NCI-H446 (cell line): Measurements from ENCODE around the gene TAF6.

Experiments used
- DNase-seq, 2 experiments: peaks; one replicate each; lab custom pipeline; 2025; lab: John Stamatoyannopoulos, UW

TAF6 gene

DNA sequence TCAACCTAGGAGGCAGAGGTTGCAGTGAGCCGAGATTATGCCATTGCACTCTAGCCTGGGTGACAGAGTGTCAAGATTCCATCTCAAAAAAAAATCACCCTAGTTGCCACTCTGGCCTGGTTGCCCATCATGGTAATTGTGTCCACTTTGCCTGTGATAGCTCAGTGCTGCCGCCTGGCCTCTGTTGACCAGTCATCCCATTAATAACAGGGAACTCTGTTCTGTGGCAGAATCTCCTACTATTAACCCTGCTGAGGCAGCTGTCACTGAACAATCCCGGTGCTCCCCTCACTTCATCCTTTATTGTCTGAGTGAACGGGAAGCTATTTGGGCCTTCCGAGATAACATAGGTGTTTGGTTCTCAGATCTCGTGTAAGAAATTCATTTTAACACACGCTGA is 52.2 kb downstream of the TAF6 start:
- DNase-seq, result no peak

DNA sequence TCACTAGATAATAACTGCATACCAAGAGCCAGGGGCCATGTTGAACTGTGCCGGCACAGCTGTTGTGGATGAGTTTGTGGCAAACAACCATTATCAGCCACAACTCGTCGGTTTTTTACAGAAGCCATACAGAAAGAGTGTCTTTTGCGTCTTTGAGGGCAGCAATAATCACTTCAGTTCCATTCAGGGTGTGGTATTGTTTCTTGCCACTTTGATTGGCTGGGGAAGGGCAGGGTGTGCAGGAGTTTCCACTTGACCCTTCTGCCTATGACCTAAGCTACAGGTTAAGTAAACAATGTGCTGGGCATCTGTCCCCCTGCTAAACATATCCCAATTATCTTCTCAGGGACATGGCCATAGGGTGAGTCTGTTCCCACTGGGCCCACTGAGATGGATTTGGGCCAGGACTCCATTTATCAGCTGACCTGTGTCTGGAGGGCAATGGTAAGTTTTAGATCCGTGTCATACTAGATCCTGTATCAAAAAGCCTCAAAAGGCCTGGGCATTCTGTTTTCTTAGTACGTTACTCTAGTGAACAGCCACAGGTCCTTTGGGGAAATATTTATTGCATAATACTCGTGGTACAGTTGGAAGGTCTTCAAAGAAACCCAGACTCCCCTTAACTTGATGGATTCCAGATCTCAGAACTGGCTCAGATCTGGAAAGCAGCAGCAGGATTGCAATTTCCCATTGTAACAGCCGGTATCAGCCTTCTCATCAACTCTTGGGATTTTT is 53.5 kb downstream of the TAF6 start:
- DNase-seq, result no peak

DNA sequence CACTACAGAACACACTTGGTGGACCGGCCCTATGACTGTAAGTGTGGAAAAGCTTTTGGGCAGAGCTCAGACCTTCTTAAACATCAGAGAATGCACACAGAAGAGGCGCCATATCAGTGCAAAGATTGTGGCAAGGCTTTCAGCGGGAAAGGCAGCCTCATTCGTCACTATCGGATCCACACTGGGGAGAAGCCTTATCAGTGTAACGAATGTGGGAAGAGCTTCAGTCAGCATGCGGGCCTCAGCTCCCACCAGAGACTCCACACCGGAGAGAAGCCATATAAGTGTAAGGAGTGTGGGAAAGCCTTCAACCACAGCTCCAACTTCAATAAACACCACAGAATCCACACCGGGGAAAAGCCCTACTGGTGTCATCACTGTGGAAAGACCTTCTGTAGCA is 55.0 kb downstream of the TAF6 start:
- DNase-seq, result no peak

DNA sequence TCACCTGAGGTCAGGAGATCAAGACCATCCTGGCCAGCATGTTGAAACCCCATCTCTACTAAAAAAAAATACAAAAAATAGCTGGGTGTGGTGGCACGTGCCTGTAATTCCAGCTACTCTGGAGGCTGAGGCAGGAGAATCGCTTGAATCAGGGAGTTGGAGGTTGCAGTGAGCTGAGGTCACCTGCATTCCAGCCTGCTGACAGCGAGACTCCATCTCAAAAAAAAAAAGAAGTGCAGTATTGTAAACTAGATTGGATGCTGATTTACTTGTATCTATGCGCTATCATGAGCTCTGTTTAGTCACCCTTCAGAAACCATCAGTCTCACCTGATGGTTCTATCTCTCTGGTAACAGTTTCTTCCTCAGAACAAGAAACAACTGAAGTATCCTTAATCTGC is 55.8 kb downstream of the TAF6 start:
- no peak for DNase-seq

DNA sequence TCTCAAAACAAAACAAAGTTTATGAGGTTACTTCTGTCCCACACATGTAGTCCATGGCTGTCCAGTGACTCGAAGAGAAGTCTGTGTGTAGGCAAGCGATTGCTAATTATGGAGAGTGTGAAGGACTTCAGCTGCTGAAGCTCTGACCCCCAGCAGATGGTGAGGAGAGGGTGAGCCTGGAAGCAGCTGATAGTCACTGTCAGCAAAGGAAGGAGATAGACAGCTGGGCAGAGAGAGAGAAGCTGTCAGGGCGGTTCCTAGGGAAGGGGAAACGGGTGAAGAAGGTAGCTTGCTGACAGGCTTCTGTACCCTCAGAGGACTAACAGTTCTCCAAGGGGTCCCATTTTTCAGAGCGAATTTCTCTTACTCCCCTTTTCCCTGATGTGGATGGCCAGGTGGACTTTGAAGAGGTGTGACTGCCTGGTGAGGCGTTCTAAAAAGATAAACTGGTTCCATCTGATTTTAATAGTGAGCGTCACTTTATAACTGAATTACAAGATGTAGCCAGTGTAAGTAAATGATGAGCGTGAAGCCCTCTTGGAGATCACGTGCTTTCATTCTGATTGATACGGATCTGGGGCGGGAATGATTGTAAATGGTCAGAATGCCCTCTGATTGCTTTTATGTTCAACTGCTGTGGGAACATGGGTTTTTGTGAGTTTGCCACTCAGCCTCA is 57.5 kb downstream of the TAF6 start:
- no peak for DNase-seq

DNA sequence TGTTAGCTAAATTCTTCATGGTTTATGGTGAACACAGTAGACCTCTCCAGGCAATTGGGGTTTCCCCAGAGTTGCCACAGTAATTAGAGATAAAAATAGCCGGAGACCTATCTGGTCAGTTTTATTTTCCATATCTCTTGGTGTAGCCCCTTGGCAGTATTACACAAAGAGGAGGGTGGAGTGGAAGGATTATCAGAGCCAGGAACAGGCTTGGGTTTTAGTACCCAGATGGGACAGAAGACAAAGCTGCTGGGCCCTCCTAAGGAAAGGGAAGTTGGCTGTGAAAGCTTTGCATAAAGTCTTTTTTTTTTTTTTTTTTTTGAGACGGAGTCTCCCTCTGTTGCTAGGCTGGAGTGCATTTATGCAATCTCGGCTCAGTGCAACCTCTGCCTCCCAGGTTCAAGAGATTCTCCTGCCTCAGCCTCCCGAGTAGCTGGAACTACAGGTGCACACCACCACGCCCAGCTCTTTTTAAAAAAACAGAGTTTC is 59.9 kb downstream of the TAF6 start:
- no peak for DNase-seq
